Cardiac fibroblast (primary cell): Measurements from ENCODE around the gene MICAL3.

Source experiments
- DNase-seq, 2 donors: peaks; one replicate each; pipeline versions ENCODE4 v3.0.0 to v3.0.0-alpha.2; 2010; ENCODE audit warnings: low read depth in 2 of 2
- H3K4me3 ChIP-seq, 2 donors: replicated peaks in 1 of 2; 1 replicate in 1 of 2; 2 replicates in 1 of 2; pipeline ENCODE4 v1.5.1; 2011; ENCODE audit warnings: low read depth in 2 of 2, low read length in 2 of 2, mild to moderate bottlenecking in 2 of 2, moderate library complexity in 1 of 2
- CTCF ChIP-seq: IDR thresholded peaks from one replicate; pipeline ENCODE4 v1.5.1; 2011; ENCODE audit warnings: low read depth, mild to moderate bottlenecking, low read length, inconsistent platforms

MICAL3 gene

DNA sequence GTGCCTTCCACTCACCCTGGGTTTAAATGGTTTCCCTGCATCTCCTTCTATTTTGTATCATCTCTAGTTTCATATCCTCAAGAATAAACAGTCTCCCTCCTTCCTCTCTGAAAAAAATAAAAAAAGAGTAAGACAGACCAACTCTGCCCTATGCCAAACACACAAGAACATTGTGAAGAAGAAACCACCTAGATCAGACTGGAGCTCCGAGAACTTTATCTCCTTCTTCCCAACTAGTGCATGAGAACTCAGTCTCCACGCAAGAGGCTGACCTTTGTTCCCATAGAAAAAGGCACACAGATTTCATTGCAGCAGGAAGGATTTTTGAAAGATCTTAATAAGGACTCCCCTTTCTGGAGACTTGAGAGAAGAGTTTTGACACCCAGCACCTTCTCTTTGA, 44.7 kb upstream of the MICAL3 start:
- no peak overlapping the region for H3K4me3 ChIP-seq
- TF ChIP-seq CTCF, result no peak
- no peak for DNase-seq

- peak; percentile 30 to 58 for DNase-seq
- TF ChIP-seq CTCF, result no peak
- no peak overlapping the region for H3K4me3 ChIP-seq
Observed at GRCh38 chr22:18068381-18068988, 44.1 kb upstream of the MICAL3 start.

DNA sequence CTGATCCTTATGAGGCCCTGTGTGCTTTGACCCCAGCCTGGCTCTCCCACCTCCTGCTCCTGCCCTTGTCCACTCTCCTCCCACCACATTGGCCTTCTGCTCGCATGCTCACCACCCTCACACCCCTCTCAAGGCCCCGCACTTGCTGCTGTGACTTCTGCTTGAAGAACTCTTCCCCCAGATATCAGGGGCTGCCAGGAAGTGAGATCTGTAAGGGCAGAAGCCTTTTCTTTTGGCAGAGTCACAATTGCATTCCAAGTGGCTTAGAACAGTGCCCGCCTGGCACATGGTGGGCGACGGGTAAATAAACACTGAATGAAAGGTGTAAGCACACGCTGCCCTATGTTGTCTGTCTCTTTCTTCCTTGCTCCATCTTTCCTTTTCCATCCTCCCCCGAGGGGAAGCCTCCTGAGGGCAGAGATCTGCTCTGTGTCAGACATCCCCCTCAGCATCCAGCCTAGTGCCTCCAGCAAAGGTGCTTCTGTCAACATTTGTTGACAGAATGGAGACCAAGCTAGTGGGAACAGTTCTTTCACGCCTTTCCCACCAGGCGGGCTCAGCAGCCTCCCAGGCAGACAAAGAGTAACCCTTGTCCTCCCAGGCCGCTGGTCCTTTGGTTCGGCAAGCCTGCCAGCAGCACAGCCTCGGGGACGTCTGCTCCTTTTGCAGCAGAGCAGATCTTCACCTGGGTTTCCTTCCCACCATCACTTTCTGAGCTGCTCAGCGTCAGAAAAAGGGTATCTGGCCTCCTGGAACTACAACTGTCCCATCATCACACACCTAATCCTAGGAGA, 43.4 kb upstream of the MICAL3 start:
- H3K4me3 ChIP-seq, result no peak overlapping the region
- no peak for TF ChIP-seq CTCF
- DNase-seq, result no peak

- no peak overlapping the region for H3K4me3 ChIP-seq
- no peak for DNase-seq
- no peak for TF ChIP-seq CTCF
Observed at GRCh38 chr22:18067121-18067520, 42.8 kb upstream of the MICAL3 start.

DNA sequence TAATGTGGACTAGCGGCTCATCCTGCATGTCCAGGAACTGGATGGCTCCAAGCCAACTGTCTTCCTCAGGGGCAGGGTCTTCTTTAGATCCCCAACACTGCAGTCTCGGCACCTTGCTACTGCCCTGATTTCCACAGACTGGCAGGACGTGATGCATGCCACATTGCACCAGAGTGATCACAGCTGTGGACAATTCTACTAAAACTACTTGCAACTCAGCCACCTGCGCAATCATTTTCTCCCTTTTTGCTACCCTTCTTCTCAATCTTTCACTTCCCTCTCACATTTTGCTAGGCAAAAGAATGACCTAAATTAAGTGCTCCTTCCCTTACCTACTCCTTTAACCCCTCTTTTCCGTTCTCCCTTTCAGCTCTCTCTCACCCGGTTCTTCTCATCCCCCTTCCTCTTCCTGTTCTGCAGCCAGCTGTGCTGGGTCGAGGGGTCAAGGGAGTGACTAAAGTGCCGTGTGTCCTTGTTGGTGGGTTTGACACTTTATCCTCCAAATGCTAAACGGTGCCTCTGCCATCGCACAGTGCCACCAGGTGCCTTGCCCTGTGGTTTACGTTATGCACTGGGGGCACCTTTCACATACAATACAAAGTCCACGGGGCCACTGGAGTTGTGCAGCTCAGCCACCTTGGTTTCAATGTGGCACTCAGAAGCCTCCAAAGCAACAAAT, 42.0 kb upstream of the MICAL3 start:
- TF ChIP-seq CTCF, result no peak
- H3K4me3 ChIP-seq, result no peak overlapping the region
- no peak for DNase-seq

- no peak overlapping the region for H3K4me3 ChIP-seq
- no peak for DNase-seq
- TF ChIP-seq CTCF, result no peak
Observed at GRCh38 chr22:18065256-18065655, 40.9 kb upstream of the MICAL3 start.
